ENCODE measurements around the gene GDF3. TPM values are rescaled to one million over a fixed set of nuclear protein-coding genes. Genes with fewer than 3 reads are reported as not detected.

Gene GDF3
- total RNA-seq, 4 donors from 2014 or later: not detected

GRCh38 chr12:7661741-7662140 is 33.8 kb downstream of the GDF3 start:
- DNase-seq: no peak
- Histone ChIP-seq H3K27ac (no peak overlapping the region), H3K27me3 (no peaks in the 10 kb centered on the region), H3K36me3 (no peaks in the 10 kb centered on the region), H3K4me1 (no peaks in the 10 kb centered on the region), H3K9me3 (no peaks in the 10 kb centered on the region), H3K4me3 (no peak overlapping the region)
- in situ Hi-C loops (cut with MboI; ENCODE audit: low sequenced_read_pairs in 4 of 4): no loop called here
- ATAC-seq: no peak
- TF ChIP-seq CTCF (IDR thresholded peaks at IDR 0.05 in 4 of 5, conservative IDR thresholded peaks at IDR 0.05 in 1 of 5) (no peak), POLR2A (IDR thresholded peaks at IDR 0.05) (no peak)
- intact Hi-C loops (cut with DNase I; ENCODE audit: low total_unique reads): no loop called here

GRCh38 chr12:7656121-7656520 is 39.5 kb downstream of the GDF3 start:
- Histone ChIP-seq H3K4me1 (no peaks in the 10 kb centered on the region), H3K27ac (no peak overlapping the region), H3K4me3 (no peak overlapping the region), H3K27me3 (no peaks in the 10 kb centered on the region), H3K36me3 (no peaks in the 10 kb centered on the region), H3K9me3 (no peaks in the 10 kb centered on the region)
- in situ Hi-C loops (cut with MboI; ENCODE audit: low sequenced_read_pairs in 4 of 4) (no loop called here), intact Hi-C loops (cut with DNase I; ENCODE audit: low total_unique reads) (no loop called here)
- ATAC-seq (no peak), DNase-seq (no peak)
- TF ChIP-seq CTCF (IDR thresholded peaks at IDR 0.05 in 4 of 5, conservative IDR thresholded peaks at IDR 0.05 in 1 of 5) (no peak), POLR2A (IDR thresholded peaks at IDR 0.05) (no peak)

GRCh38 chr12:7650091-7650490 is 45.5 kb downstream of the GDF3 start:
- Histone ChIP-seq H3K4me1 (no peaks in the 10 kb centered on the region), H3K36me3 (no peaks in the 10 kb centered on the region), H3K9me3 (no peaks in the 10 kb centered on the region), H3K4me3 (no peak overlapping the region), H3K27me3 (no peaks in the 10 kb centered on the region), H3K27ac (no peak overlapping the region)
- TF ChIP-seq CTCF (IDR thresholded peaks at IDR 0.05 in 4 of 5, conservative IDR thresholded peaks at IDR 0.05 in 1 of 5) (no peak), POLR2A (IDR thresholded peaks at IDR 0.05) (no peak)
- intact Hi-C loops (cut with DNase I; ENCODE audit: low total_unique reads) (no loop called here), in situ Hi-C loops (cut with MboI; ENCODE audit: low sequenced_read_pairs in 4 of 4) (no loop called here)
- DNase-seq (no peak), ATAC-seq (no peak)

GRCh38 chr12:7647071-7647470 is 48.5 kb downstream of the GDF3 start:
- Histone ChIP-seq H3K4me3 (no peak overlapping the region), H3K36me3 (no peaks in the 10 kb centered on the region), H3K4me1 (no peaks in the 10 kb centered on the region), H3K27ac (no peak overlapping the region), H3K9me3 (no peaks in the 10 kb centered on the region), H3K27me3 (no peaks in the 10 kb centered on the region)
- no peak for TF ChIP-seq POLR2A (IDR thresholded peaks at IDR 0.05)
- TF ChIP-seq CTCF (IDR thresholded peaks at IDR 0.05 in 4 of 5, conservative IDR thresholded peaks at IDR 0.05 in 1 of 5): no peak
- DNase-seq: no peak
- intact Hi-C loops (cut with DNase I; ENCODE audit: low total_unique reads) (no loop called here), in situ Hi-C loops (cut with MboI; ENCODE audit: low sequenced_read_pairs in 4 of 4) (no loop called here)
- no peak for ATAC-seq

GRCh38 chr12:7646178-7646475 is 49.4 kb downstream of the GDF3 start:
- no peak for TF ChIP-seq POLR2A (IDR thresholded peaks at IDR 0.05)
- no peak for TF ChIP-seq CTCF (IDR thresholded peaks at IDR 0.05 in 4 of 5, conservative IDR thresholded peaks at IDR 0.05 in 1 of 5)
- H3K36me3 ChIP-seq: no peaks in the 10 kb centered on the region
- in situ Hi-C loops (cut with MboI; ENCODE audit: low sequenced_read_pairs in 4 of 4): no loop called here
- intact Hi-C loops (cut with DNase I; ENCODE audit: low total_unique reads): no loop called here
- H3K4me3 ChIP-seq: no peak overlapping the region
- H3K9me3 ChIP-seq: no peaks in the 10 kb centered on the region
- no peaks in the 10 kb centered on the region for H3K27me3 ChIP-seq
- no peaks in the 10 kb centered on the region for H3K4me1 ChIP-seq
- no peak for ATAC-seq
- no peak for DNase-seq
- no peak overlapping the region for H3K27ac ChIP-seq

All from gastrocnemius medialis (tissue), 4 donors.